ENCODE data around the gene UQCRQ. TPM values are rescaled to one million over a fixed set of nuclear protein-coding genes. Genes with fewer than 3 reads are reported as not detected.

UQCRQ gene
- polyA plus RNA-seq, 1 of the 3 experiments (the other 2 are of a cell fraction), result 694 TPM

- H3K9ac ChIP-seq, result no peak within 1 kb of the TSS
- no peak within 1 kb of the TSS for H2AFZ ChIP-seq (ENCODE audit: low read depth)
- TF ChIP-seq SMC3 (IDR thresholded peaks at IDR 0.05; ENCODE audit: low read depth, low read length) (no peak), FOXM1 (IDR thresholded peaks at IDR 0.05; ENCODE audit: low read depth) (no peak), NRF1 (IDR thresholded peaks at IDR 0.05; ENCODE audit: low read depth, low read length) (no peak), MEF2A (IDR thresholded peaks at IDR 0.05; ENCODE audit: borderline replicate concordance, low read depth) (no peak), PBX3 (IDR thresholded peaks at IDR 0.05) (no peak), RXRA (IDR thresholded peaks at IDR 0.05; ENCODE audit: borderline replicate concordance, low read depth) (no peak), FOXJ3 (CRISPR knock-in tag; IDR thresholded peaks at IDR 0.05) (no peak), RFX5 (IDR thresholded peaks at IDR 0.05; ENCODE audit: low read length) (no peak)
- 78% methylated on average over 6 of the region's 6 CpGs for WGBS (ENCODE audit: low lambda C conversion rate)
- no peaks in the 10 kb centered on the region for H3K9me2 ChIP-seq
- peaks cover 0 to 4% of the 10 kb centered on the region in 2 experiments; a peak in 1 of 4 replicates for H3K4me1 ChIP-seq (ENCODE audit: control insufficient read depth in 1 of 2, insufficient read depth in 2 of 2, low read depth in 1 of 2, low read length in 1 of 2)
- H3F3A ChIP-seq (replicated peaks; ENCODE audit: insufficient read depth), result peaks cover 17% of the 10 kb centered on the region
- POLR2A ChIA-PET, result no interaction called here
- CTCF ChIA-PET, result interaction anchor here (1.3 to 11.1 kb wide), 4 partner anchors 10 to 44 kb away, joined by 4 to 75 read pairs (median 6); partner anchors contain the start of gene SHROOM1
- no peaks in the 10 kb centered on the region for H3K9me3 ChIP-seq
- H3K27ac ChIP-seq (ENCODE audit: low read depth in 2 of 2, low read length in 1 of 2), result no peak within 1 kb of the TSS
- DNase-seq, result no peak
- no peak within 1 kb of the TSS for H3K4me3 ChIP-seq (ENCODE audit: low read depth in 2 of 2, low read length in 1 of 2)
- H4K20me1 ChIP-seq (ENCODE audit: insufficient read depth), result 0 out of 2 replicates have a peak, but pooled peaks cover 3% of the 10 kb centered on the region
- peaks cover under 1% of the 10 kb centered on the region; the same call in 1 of the 2 replicates for H3K79me2 ChIP-seq (ENCODE audit: insufficient read depth)
- no peak within 1 kb of the TSS for H3K4me2 ChIP-seq
- H3K27me3 ChIP-seq (ENCODE audit: insufficient read depth), result no peaks in the 10 kb centered on the region
- peaks cover 49 to 85% of the 10 kb centered on the region in 2 experiments for H3K36me3 ChIP-seq (replicated peaks in 1 of 2; ENCODE audit: control insufficient read depth in 1 of 2, insufficient read depth in 2 of 2, low read length in 1 of 2)
Observed at GRCh38 chr5:132873119-132873929, 6.9 kb downstream of the UQCRQ start, which contains the start of gene LEAP2. Gene LEAP2, plus strand, starts transcription at chr5:132873668. Its CDS starts 27 bp downstream, at chr5:132873695.

DNA sequence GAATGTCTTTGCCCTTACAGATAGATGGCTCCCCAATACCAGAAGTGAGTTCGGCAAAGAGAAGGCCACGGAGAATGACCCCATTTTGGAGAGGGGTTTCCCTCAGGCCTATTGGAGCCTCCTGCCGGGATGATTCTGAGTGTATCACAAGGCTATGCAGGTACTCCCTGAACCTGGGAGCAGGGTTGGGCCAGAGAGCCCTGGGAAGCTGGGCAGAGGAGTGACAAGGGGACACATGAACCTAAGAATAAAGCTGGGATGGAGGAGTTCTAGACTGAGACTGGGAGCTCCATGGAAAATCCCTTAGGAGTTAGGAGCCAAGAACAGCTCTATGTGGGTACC, 7.5 kb downstream of the UQCRQ start:
- WGBS (ENCODE audit: low lambda C conversion rate), result 96% methylated on average over 3 of the region's 3 CpGs
- POLR2A ChIA-PET, result no interaction called here

More for the DNA sequence above, 7.5 kb downstream of the UQCRQ start:
- no peak overlapping the region for H3K4me2 ChIP-seq
- TF ChIP-seq USF1 (IDR thresholded peaks at IDR 0.05; ENCODE audit: borderline replicate concordance, low read depth), result no peak
- no peak for TF ChIP-seq TEAD4 (IDR thresholded peaks at IDR 0.05; ENCODE audit: borderline replicate concordance, insufficient read depth)
- TF ChIP-seq ELF1 (IDR thresholded peaks at IDR 0.05), result no peak
- TF ChIP-seq CHD2 (IDR thresholded peaks at IDR 0.05; ENCODE audit: low read length, partially characterized antibody), result no peak
- no peak for TF ChIP-seq GABPA (IDR thresholded peaks at IDR 0.05; ENCODE audit: low read depth)
- TF ChIP-seq MEF2A (IDR thresholded peaks at IDR 0.05; ENCODE audit: borderline replicate concordance, low read depth), result no peak
- no peak for TF ChIP-seq SMC3 (IDR thresholded peaks at IDR 0.05; ENCODE audit: low read depth, low read length)
- TF ChIP-seq, protein P1, sequence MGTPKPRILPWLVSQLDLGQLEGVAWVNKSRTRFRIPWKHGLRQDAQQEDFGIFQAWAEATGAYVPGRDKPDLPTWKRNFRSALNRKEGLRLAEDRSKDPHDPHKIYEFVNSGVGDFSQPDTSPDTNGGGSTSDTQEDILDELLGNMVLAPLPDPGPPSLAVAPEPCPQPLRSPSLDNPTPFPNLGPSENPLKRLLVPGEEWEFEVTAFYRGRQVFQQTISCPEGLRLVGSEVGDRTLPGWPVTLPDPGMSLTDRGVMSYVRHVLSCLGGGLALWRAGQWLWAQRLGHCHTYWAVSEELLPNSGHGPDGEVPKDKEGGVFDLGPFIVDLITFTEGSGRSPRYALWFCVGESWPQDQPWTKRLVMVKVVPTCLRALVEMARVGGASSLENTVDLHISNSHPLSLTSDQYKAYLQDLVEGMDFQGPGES (IDR thresholded peaks at IDR 0.05; ENCODE audit: low read depth, low read length), result no peak
- no peak for TF ChIP-seq TAF1 (IDR thresholded peaks at IDR 0.05; ENCODE audit: borderline replicate concordance, low read depth, low read length)
- TF ChIP-seq YY1 (IDR thresholded peaks at IDR 0.05; ENCODE audit: low read depth), result no peak
- TF ChIP-seq FOXM1 (IDR thresholded peaks at IDR 0.05; ENCODE audit: low read depth), result no peak
- H3K27ac ChIP-seq (ENCODE audit: low read depth in 2 of 2, low read length in 1 of 2), result no peak overlapping the region
- 0 out of 2 replicates have a peak, but pooled peaks cover 3% of the 10 kb centered on the region for H4K20me1 ChIP-seq (ENCODE audit: insufficient read depth)
- H3K4me1 ChIP-seq (ENCODE audit: control insufficient read depth in 1 of 2, insufficient read depth in 2 of 2, low read depth in 1 of 2, low read length in 1 of 2), result peaks cover 0 to 4% of the 10 kb centered on the region in 2 experiments; a peak in 1 of 4 replicates
- H3F3A ChIP-seq (replicated peaks; ENCODE audit: insufficient read depth), result peaks cover 16% of the 10 kb centered on the region
- no peaks in the 10 kb centered on the region; the same call in 1 of the 2 replicates for H3K79me2 ChIP-seq (ENCODE audit: insufficient read depth)
- no peaks in the 10 kb centered on the region for H3K9me2 ChIP-seq
- H3K9ac ChIP-seq, result no peak overlapping the region
- no peak overlapping the region for H3K4me3 ChIP-seq (ENCODE audit: low read depth in 2 of 2, low read length in 1 of 2)
- no peaks in the 10 kb centered on the region for H3K9me3 ChIP-seq
- CTCF ChIA-PET, result interaction anchor here (1.5 to 1.6 kb wide), 2 partner anchors 10 to 45 kb away, joined by 4 to 8 read pairs; no protein-coding TSS in a partner anchor
- no peak overlapping the region for H2AFZ ChIP-seq (ENCODE audit: low read depth)
- peaks cover 49 to 85% of the 10 kb centered on the region in 2 experiments for H3K36me3 ChIP-seq (replicated peaks in 1 of 2; ENCODE audit: control insufficient read depth in 1 of 2, insufficient read depth in 2 of 2, low read length in 1 of 2)
- H3K27me3 ChIP-seq (ENCODE audit: insufficient read depth), result no peaks in the 10 kb centered on the region
- no peak for DNase-seq

Measured in SK-N-SH (cell line).